ENCODE results near the gene COL15A1. TPM values are rescaled to one million over a fixed set of nuclear protein-coding genes. Genes with fewer than 3 reads are reported as not detected.

The COL15A1 gene
- total and polyA plus RNA-seq, 2 of the 13 experiments (the other 11 are each of a cell fraction or from before 2014, with no cell fraction given), result not detected

GRCh38 chr9:98995059-98995671, 51.5 kb downstream of the COL15A1 start:
- H3K4me3 ChIP-seq (replicated peaks in 1 of 3; ENCODE audit: insufficient read depth in 1 of 3, low read depth in 2 of 3, low read length in 3 of 3), result no peak overlapping the region
- H3K79me2 ChIP-seq (ENCODE audit: insufficient read depth, low read length), result no peaks in the 10 kb centered on the region
- in situ Hi-C loops (cut with HindIII; ENCODE audit: extremely low pct_ligation_motif_present, low pct_unique_long_range_greater_than_20kb), result loop anchor here (5.0 kb wide), 2 partner anchors 142 to 148 kb away; no protein-coding TSS in a partner anchor
- FAIRE-seq (no peak), DNase-seq (ENCODE audit: low spot score) (no peak), ATAC-seq (no peak)
- intact Hi-C loops (cut with micrococcal nuclease; ENCODE audit: unreplicated experiment), result no loop called here
- H3K4me1 ChIP-seq (ENCODE audit: insufficient read depth, low read length), result no peaks in the 10 kb centered on the region
- BruUV-seq (replicated peaks), result no TSS peak
- no peak overlapping the region for H3K27ac ChIP-seq (ENCODE audit: extremely low read length, insufficient read depth, low read length)
- H2AFZ ChIP-seq (ENCODE audit: low read length), result no peak overlapping the region
- CTCF ChIA-PET (ENCODE audit: low intra/inter-chr PET ratio, low total read pairs), result no interaction called here
- 10% methylated on average over 3 of the region's 3 CpGs for WGBS (ENCODE audit: low lambda C conversion rate)
- H3K9me3 ChIP-seq (ENCODE audit: low read length), result no peaks in the 10 kb centered on the region
- no peaks in the 10 kb centered on the region for H3K36me3 ChIP-seq (replicated peaks in 1 of 2; ENCODE audit: control insufficient read depth in 1 of 2, insufficient read depth in 2 of 2, low read length in 2 of 2)
- H4K20me1 ChIP-seq (ENCODE audit: insufficient read depth, low read length), result no peaks in the 10 kb centered on the region
- peaks cover 0 to 9% of the 10 kb centered on the region in 2 experiments; a peak in 1 of 5 replicates for H3K27me3 ChIP-seq (ENCODE audit: control insufficient read depth in 1 of 2, insufficient read depth in 2 of 2, low read length in 2 of 2)
- POLR2A ChIA-PET, result no interaction called here
- no peak overlapping the region for H3K4me2 ChIP-seq (ENCODE audit: low read depth, low read length)
- H3K9ac ChIP-seq (ENCODE audit: insufficient read depth, low read depth, low read length), result no peak overlapping the region
- no peak for TF ChIP-seq PAF1 (CRISPR knock-in tag; IDR thresholded peaks at IDR 0.05)
- TF ChIP-seq PTBP1 (IDR thresholded peaks at IDR 0.05; ENCODE audit: low read depth, low read length, poor library complexity, severe bottlenecking), result no peak
- no peak for TF ChIP-seq HOXD1 (CRISPR knock-in tag; IDR thresholded peaks at IDR 0.05)
- TF ChIP-seq SMARCE1 (IDR thresholded peaks at IDR 0.05; ENCODE audit: borderline replicate concordance), result no peak
- no peak for TF ChIP-seq FOXP4 (CRISPR knock-in tag; IDR thresholded peaks at IDR 0.05)
- no peak for TF ChIP-seq ZNF124 (CRISPR knock-in tag; IDR thresholded peaks at IDR 0.05)
- no peak for TF ChIP-seq ZBTB44 (CRISPR knock-in tag; IDR thresholded peaks at IDR 0.05)
- TF ChIP-seq MAF1 (CRISPR knock-in tag; IDR thresholded peaks at IDR 0.05; ENCODE audit: borderline replicate concordance), result no peak
- no peak for TF ChIP-seq NCOA2 (CRISPR knock-in tag; IDR thresholded peaks at IDR 0.05)
- TF ChIP-seq SP1 (IDR thresholded peaks at IDR 0.05), result no peak
- TF ChIP-seq SP1 (CRISPR knock-in tag; IDR thresholded peaks at IDR 0.05), result no peak
- no peak for TF ChIP-seq PLSCR1 (CRISPR knock-in tag; IDR thresholded peaks at IDR 0.05; ENCODE audit: borderline replicate concordance)
- TF ChIP-seq CTCF (CRISPR knock-in tag; IDR thresholded peaks at IDR 0.05), result no peak
- TF ChIP-seq ZNF703 (CRISPR knock-in tag; IDR thresholded peaks at IDR 0.05; ENCODE audit: borderline replicate concordance), result no peak
- no peak for TF ChIP-seq GLMP (CRISPR knock-in tag; IDR thresholded peaks at IDR 0.05; ENCODE audit: borderline replicate concordance)
- no peak for TF ChIP-seq PREB (CRISPR knock-in tag; IDR thresholded peaks at IDR 0.05)
